Upper lobe of left lung (tissue), 6 donors: ENCODE data around the gene ZNFX1. TPM values are rescaled to one million over a fixed set of nuclear protein-coding genes. Genes with fewer than 3 reads are reported as not detected.

Source experiments
- ATAC-seq, 2 donors: fragments of 200-7000 bp; cut with Tn5 transposase; one replicate each; pipeline ENCODE4 v1.9.1; 2022; ENCODE audit warnings: mild to moderate bottlenecking in 2 of 2, moderate library complexity in 2 of 2; ENCODE audit not compliant: low FRiP score in 2 of 2
- DNase-seq, 2 donors: peaks; one replicate each; pipeline ENCODE4 v3.0.0-alpha.2; 2019 to 2020
- H3K27ac ChIP-seq, 4 donors: fragments of 200-600 bp; sonication (generic); one replicate each; pipeline ENCODE4 v1.5.1; 2016 to 2019
- H3K27me3 ChIP-seq, 4 donors: fragments of 200-600 bp; sonication (generic); one replicate each; pipeline ENCODE4 v1.5.1; 2017 to 2019
- H3K36me3 ChIP-seq, 4 donors: fragments of 200-600 bp; sonication (generic); one replicate each; pipeline ENCODE4 v1.5.1; 2016 to 2019
- H3K4me1 ChIP-seq, 4 donors: fragments of 200-600 bp; sonication (generic); one replicate each; pipeline ENCODE4 v1.5.1; 2018 to 2019
- H3K4me3 ChIP-seq, 4 donors: fragments of 200-600 bp; sonication (generic); one replicate each; pipeline ENCODE4 v1.5.1; 2017 to 2019; ENCODE audit warnings: mild to moderate bottlenecking in 2 of 4, moderate library complexity in 1 of 4
- H3K9me3 ChIP-seq, 4 donors: fragments of 200-600 bp; sonication (generic); one replicate each; pipeline ENCODE4 v1.5.1; 2018 to 2019
- CTCF ChIP-seq, 6 experiments: fragments of 450-650 bp in 4 of 6; fragments of 200-600 bp in 2 of 6; sonication (generic) in 2 of 6; IDR thresholded peaks; one replicate each; pipeline ENCODE4 v1.5.1; 2016 to 2019; ENCODE audit warnings: antibody characterized with exemption in 6 of 6
- EP300 ChIP-seq, 4 donors: sonication (generic); formaldehyde crosslinking; IDR thresholded peaks; one replicate each; pipeline ENCODE4 v1.5.1; 2017; ENCODE audit warnings: antibody characterized with exemption in 4 of 4, control low read depth in 2 of 4
- POLR2A ChIP-seq, 4 donors: fragments of 450-650 bp; IDR thresholded peaks; one replicate each; pipeline ENCODE4 v1.5.1; 2016 to 2017; ENCODE audit warnings: antibody characterized with exemption in 4 of 4, mild to moderate bottlenecking in 2 of 4
- POLR2AphosphoS5 ChIP-seq, 2 donors: sonication (generic); formaldehyde crosslinking; IDR thresholded peaks; one replicate each; pipeline ENCODE4 v1.5.1; 2017; ENCODE audit warnings: antibody characterized with exemption in 2 of 2
- WGBS, 2 donors: methylation state at CpG; one replicate each; pipeline ENCODE4 v1.1.5; 2017 to 2018; 5-methylcytosine and 5-hydroxymethylcytosine counted together
- total RNA-seq, 6 donors: library from RNA; depleted of rRNA in 4 of 6; stranded (reverse); fragments of >200 nt in 4 of 6; gene quantifications; one replicate each; pipeline versions ENCODE4 v1.1.0 to v1.2.1, GENCODE V29; 2016 to 2021
- donor health status: DM: no; HTN: no; CAD: no; lungs with moderate emphysema.
- donor health status: DM: no; HTN: yes; CAD: no; lungs with severe emphysema.

ZNFX1 gene
- 10 to 100 TPM; 39.3 to 64.6 (median 42.4) TPM for total RNA-seq

DNA sequence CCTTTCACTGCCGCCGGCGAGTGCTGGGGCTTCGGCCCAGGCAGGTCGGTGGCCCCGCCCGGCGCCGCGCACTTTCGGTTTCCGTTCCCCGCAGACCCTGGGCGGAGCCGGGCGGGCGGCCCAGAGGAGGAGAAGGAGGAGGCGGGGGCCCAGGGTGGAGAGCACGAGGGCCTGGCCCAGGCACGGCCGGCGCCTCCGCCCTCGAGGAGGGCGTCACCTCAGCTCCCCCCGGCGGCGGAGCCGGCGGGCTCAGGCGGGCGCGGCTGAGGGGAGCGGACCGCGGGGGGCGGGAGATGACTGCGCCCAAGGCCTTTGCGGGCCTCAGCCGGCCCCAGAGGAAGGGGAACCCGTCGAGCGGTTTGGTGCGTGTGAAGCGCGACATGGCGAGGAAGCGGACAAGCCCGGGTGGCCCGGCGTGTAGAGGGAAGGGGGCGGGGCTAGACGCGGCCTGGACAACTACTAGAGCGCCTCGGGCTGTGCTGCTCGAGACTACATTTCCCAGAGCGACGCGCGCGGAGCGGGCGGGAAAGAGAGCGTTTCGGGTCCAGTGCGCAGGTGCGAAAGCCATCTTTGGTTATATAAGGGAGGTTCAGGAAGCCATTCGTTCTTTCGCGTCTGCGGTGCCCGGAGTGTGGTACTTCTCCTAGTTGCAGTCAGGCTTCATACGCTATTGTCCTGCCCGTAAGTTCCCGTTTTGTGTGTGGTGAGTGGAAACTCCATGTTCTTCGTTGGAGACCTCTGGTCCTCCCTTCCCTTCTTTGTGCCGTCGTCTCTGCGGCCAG, at the start of gene ZNFX1:
ZNFX1 (minus strand) TSS at position 22 of the 782 bp plus-strand sequence. CDS start 2,218 bp downstream, outside the sequence.
- peak within 1 kb of the TSS; percentile 82 to 94 (median 88) for H3K4me3 ChIP-seq
- peaks cover 3 to 31% (median 12%) of the 10 kb centered on the region in 4 donors for H3K9me3 ChIP-seq
- 0% methylated on average over 38 to 46 of the region's 80 CpGs for WGBS, 2 donors
- H3K27ac ChIP-seq: peak within 1 kb of the TSS; percentile 96 to 99 (median 98)
- peak; percentile 97 to 98 for ATAC-seq
- TF ChIP-seq POLR2A (IDR thresholded peaks at IDR 0.05): peak; percentile 88 to 99 (median 98)
- TF ChIP-seq POLR2AphosphoS5 (IDR thresholded peaks at IDR 0.05): peak; percentile 100
- peak in 4 of 6 experiments; percentile 5 to 36 (median 14) for TF ChIP-seq CTCF (IDR thresholded peaks at IDR 0.05)
- peak in 1 of 4 donors; percentile 88 for TF ChIP-seq EP300 (IDR thresholded peaks at IDR 0.05)
- no peaks in the 10 kb centered on the region for H3K27me3 ChIP-seq
- DNase-seq: peak; percentile 99
- H3K4me1 ChIP-seq: peaks cover 47 to 58% (median 54%) of the 10 kb centered on the region in 4 donors
- peaks cover 24 to 60% (median 46%) of the 10 kb centered on the region in 4 donors for H3K36me3 ChIP-seq

GRCh38 chr20:49326026-49326425, 48.2 kb upstream of the ZNFX1 start:
- Histone ChIP-seq H3K36me3 (no peaks in the 10 kb centered on the region), H3K27ac (no peak overlapping the region), H3K4me3 (no peak overlapping the region), H3K4me1 (peaks cover 0 to 22% (median 7%) of the 10 kb centered on the region in 4 donors), H3K9me3 (no peaks in the 10 kb centered on the region), H3K27me3 (no peaks in the 10 kb centered on the region)
- TF ChIP-seq CTCF (IDR thresholded peaks at IDR 0.05): no peak
- TF ChIP-seq POLR2AphosphoS5 (IDR thresholded peaks at IDR 0.05): no peak
- TF ChIP-seq EP300 (IDR thresholded peaks at IDR 0.05): no peak
- no peak for TF ChIP-seq POLR2A (IDR thresholded peaks at IDR 0.05)
- ATAC-seq (no peak), DNase-seq (no peak)
- 35 to 51% methylated on average over 7 to 10 of the region's 10 CpGs for WGBS, 2 donors

DNA sequence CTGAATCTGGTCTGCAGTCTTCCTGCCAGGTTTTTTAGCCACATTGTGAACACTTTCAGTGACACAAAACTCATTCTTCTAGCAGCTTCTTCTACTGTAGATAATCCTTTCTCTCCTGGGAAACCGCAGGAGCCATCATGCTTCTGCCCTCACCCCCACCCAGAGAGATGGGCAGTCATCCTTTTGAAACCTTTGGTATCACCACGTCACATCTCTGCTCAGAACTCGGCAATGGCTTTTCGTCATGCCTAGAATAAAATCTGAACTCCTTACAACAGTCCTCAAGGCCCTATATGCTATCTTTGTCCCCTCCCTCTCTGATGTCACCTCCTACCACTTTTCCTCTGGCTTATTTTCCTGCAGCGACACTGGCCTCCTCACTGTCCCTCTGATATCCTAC, 46.4 kb upstream of the ZNFX1 start:
- TF ChIP-seq CTCF (IDR thresholded peaks at IDR 0.05) (no peak), POLR2A (IDR thresholded peaks at IDR 0.05) (no peak), POLR2AphosphoS5 (IDR thresholded peaks at IDR 0.05) (no peak), EP300 (IDR thresholded peaks at IDR 0.05) (no peak)
- ATAC-seq: no peak
- Histone ChIP-seq H3K36me3 (no peaks in the 10 kb centered on the region), H3K27ac (peak overlapping the region in 3 of 4 donors; percentile 35 to 75 (median 49)), H3K9me3 (no peaks in the 10 kb centered on the region), H3K27me3 (peaks cover 0 to 16% (median 5%) of the 10 kb centered on the region in 4 donors), H3K4me1 (peaks cover 2 to 26% (median 10%) of the 10 kb centered on the region in 4 donors), H3K4me3 (no peak overlapping the region)
- WGBS, 2 donors: 90% methylated on average over 5 of the region's 5 CpGs
- DNase-seq: no peak

- Histone ChIP-seq H3K27me3 (peaks cover 0 to 19% (median 9%) of the 10 kb centered on the region in 4 donors), H3K9me3 (no peaks in the 10 kb centered on the region), H3K36me3 (no peaks in the 10 kb centered on the region), H3K4me3 (no peak overlapping the region), H3K27ac (peak overlapping the region in 3 of 4 donors; percentile 35 to 75 (median 49)), H3K4me1 (peaks cover 8 to 32% (median 16%) of the 10 kb centered on the region in 4 donors)
- TF ChIP-seq CTCF (IDR thresholded peaks at IDR 0.05) (peak in 2 of 6 experiments; percentile 38 to 54), POLR2AphosphoS5 (IDR thresholded peaks at IDR 0.05) (peak; percentile 43 to 70), POLR2A (IDR thresholded peaks at IDR 0.05) (no peak), EP300 (IDR thresholded peaks at IDR 0.05) (no peak)
- ATAC-seq (peak; percentile 44 to 64), DNase-seq (peak in 1 of 2 donors; percentile 45)
- WGBS, 2 donors: 40 to 44% methylated on average over 9 of the region's 9 CpGs
Observed at GRCh38 chr20:49323622-49324238, 45.9 kb upstream of the ZNFX1 start.
